ENCODE results near the gene TCF12.
"Not testable (repeated sequence)": the region's sequence is repeated elsewhere in the genome, so short reads cannot be mapped to it uniquely, and the experiment has no call there.

Gene TCF12

GRCh38 chr15:56916825-56917477 lies 1.5 kb upstream of the TCF12 start:
- DNase-seq: no peak

GRCh38 chr15:56917652-56918045 lies 795 bp upstream of the TCF12 start:
- DNase-seq: no peak

- peak; percentile 44 to 53 for DNase-seq
Observed at GRCh38 chr15:56919031-56919608, 676 bp downstream of the TCF12 start.

- peak in 1 of 2 donors; percentile 25 for DNase-seq
Observed at GRCh38 chr15:56919609-56920366, 1.3 kb downstream of the TCF12 start.

GRCh38 chr15:56920367-56920627 lies 1.9 kb downstream of the TCF12 start:
- DNase-seq: no peak

GRCh38 chr15:56923174-56923591 lies 4.7 kb downstream of the TCF12 start:
- DNase-seq: no peak

GRCh38 chr15:56927816-56928215 lies 9.4 kb downstream of the TCF12 start:
- DNase-seq: no peak

- DNase-seq: no peak
Observed at GRCh38 chr15:56929399-56929798, 11.0 kb downstream of the TCF12 start.

GRCh38 chr15:56929933-56930332 lies 11.5 kb downstream of the TCF12 start:
- DNase-seq: no peak

- no peak for DNase-seq
Observed at GRCh38 chr15:56930669-56931313, 12.3 kb downstream of the TCF12 start.

GRCh38 chr15:56931639-56932508 lies 13.4 kb downstream of the TCF12 start:
- no peak for DNase-seq

GRCh38 chr15:56932509-56932868 lies 14.0 kb downstream of the TCF12 start:
- not testable (repeated sequence) for DNase-seq

GRCh38 chr15:56933410-56933809 lies 15.0 kb downstream of the TCF12 start:
- no peak for DNase-seq

GRCh38 chr15:56933811-56934210 lies 15.4 kb downstream of the TCF12 start:
- DNase-seq: no peak

GRCh38 chr15:56934269-56934668 lies 15.8 kb downstream of the TCF12 start:
- no peak for DNase-seq

GRCh38 chr15:56936929-56937328 lies 18.5 kb downstream of the TCF12 start:
- DNase-seq: no peak

GRCh38 chr15:56939257-56939656 lies 20.8 kb downstream of the TCF12 start:
- DNase-seq: no peak

- DNase-seq: no peak
Observed at GRCh38 chr15:56940388-56940787, 21.9 kb downstream of the TCF12 start.

GRCh38 chr15:56942118-56942517 lies 23.7 kb downstream of the TCF12 start:
- DNase-seq: no peak

GRCh38 chr15:56943403-56943802 lies 25.0 kb downstream of the TCF12 start:
- DNase-seq: no peak

- no peak for DNase-seq
Observed at GRCh38 chr15:56944485-56944884, 26.0 kb downstream of the TCF12 start.

- no peak for DNase-seq
Observed at GRCh38 chr15:56946150-56946549, 27.7 kb downstream of the TCF12 start.
